HG02623 (cell line): ENCODE data around the gene TNIP1.
A peak's percentile ranks its signal among the peaks of the same experiment; 100 is the strongest.

ENCODE experiments used
- ATAC-seq: cut with Tn5 transposase; IDR thresholded peaks from one replicate; pipeline ENCODE4 v1.9.1; 2021; ENCODE audit warnings: moderate library complexity; ENCODE audit not compliant: unreplicated experiment

The TNIP1 gene

GRCh38 chr5:151085517-151086041 lies 4.7 kb upstream of the TNIP1 start:
- no peak for ATAC-seq

GRCh38 chr5:151084363-151084762 lies 3.5 kb upstream of the TNIP1 start:
- no peak for ATAC-seq

GRCh38 chr5:151083081-151083676 lies 2.3 kb upstream of the TNIP1 start:
- ATAC-seq: no peak

GRCh38 chr5:151082282-151082902 lies 1.6 kb upstream of the TNIP1 start:
- no peak for ATAC-seq

- no peak for ATAC-seq
Measured at GRCh38 chr5:151081431-151082281, 822 bp upstream of the TNIP1 start.

- no peak for ATAC-seq
Measured at GRCh38 chr5:151079838-151080612, 809 bp downstream of the TNIP1 start.

GRCh38 chr5:151078490-151079262 lies 2.2 kb downstream of the TNIP1 start:
- ATAC-seq: peak; percentile 35

GRCh38 chr5:151077967-151078366 lies 2.9 kb downstream of the TNIP1 start:
- no peak for ATAC-seq

GRCh38 chr5:151077419-151077818 lies 3.4 kb downstream of the TNIP1 start:
- ATAC-seq: no peak

GRCh38 chr5:151076616-151077015 lies 4.2 kb downstream of the TNIP1 start:
- no peak for ATAC-seq

GRCh38 chr5:151075698-151076331 lies 5.0 kb downstream of the TNIP1 start:
- no peak for ATAC-seq

GRCh38 chr5:151074557-151074956 lies 6.3 kb downstream of the TNIP1 start:
- ATAC-seq: no peak

- ATAC-seq: no peak
Measured at GRCh38 chr5:151073280-151073679, 7.6 kb downstream of the TNIP1 start.

GRCh38 chr5:151072630-151073025 lies 8.2 kb downstream of the TNIP1 start:
- ATAC-seq: no peak

- no peak for ATAC-seq
Measured at GRCh38 chr5:151071848-151072629, 8.8 kb downstream of the TNIP1 start.

- ATAC-seq: no peak
Measured at GRCh38 chr5:151071021-151071420, 9.8 kb downstream of the TNIP1 start.

- ATAC-seq: no peak
Measured at GRCh38 chr5:151070449-151070848, 10.4 kb downstream of the TNIP1 start.

GRCh38 chr5:151068433-151069197 lies 12.2 kb downstream of the TNIP1 start:
- peak; percentile 58 for ATAC-seq
